ENCODE data around the gene PSMB7.

- TF ChIP-seq CTCF (IDR thresholded peaks at IDR 0.05): no peak
- no peak for TF ChIP-seq POLR2A (IDR thresholded peaks at IDR 0.05)
Observed at GRCh38 chr9:124438091-124438490, 22.8 kb upstream of the PSMB7 start.
